Subcutaneous abdominal adipose tissue (tissue), 5 donors: ENCODE data around the gene MYOCD.

Source experiments
- H3K27ac ChIP-seq: one replicate; pipeline ENCODE4 v1.7.0; 2013; ENCODE audit warnings: low read depth, mild to moderate bottlenecking, inconsistent platforms, low read length, moderate library complexity
- H3K27me3 ChIP-seq, 5 donors: one replicate each; pipeline ENCODE4 v1.7.0; 2013; ENCODE audit warnings: low read length in 5 of 5, inconsistent platforms in 1 of 5; ENCODE audit not compliant: control insufficient read depth in 5 of 5, insufficient read depth in 4 of 5
- H3K36me3 ChIP-seq, 5 donors: one replicate each; pipeline ENCODE4 v1.7.0; 2013; ENCODE audit warnings: low read length in 5 of 5; ENCODE audit not compliant: control insufficient read depth in 5 of 5, insufficient read depth in 5 of 5
- H3K4me1 ChIP-seq, 5 donors: one replicate each; pipeline ENCODE4 v1.7.0; 2013; ENCODE audit warnings: low read length in 5 of 5, mild to moderate bottlenecking in 3 of 5, moderate library complexity in 1 of 5; ENCODE audit not compliant: control insufficient read depth in 5 of 5, insufficient read depth in 5 of 5
- H3K4me3 ChIP-seq, 5 donors: one replicate each; pipeline ENCODE4 v1.7.0; 2013; ENCODE audit warnings: low read length in 5 of 5, low read depth in 1 of 5
- H3K9ac ChIP-seq, 5 donors: one replicate each; pipeline ENCODE4 v1.7.0; 2013; ENCODE audit warnings: low read length in 5 of 5, mild to moderate bottlenecking in 4 of 5, moderate library complexity in 3 of 5
- H3K9me3 ChIP-seq, 5 donors: one replicate each; pipeline ENCODE4 v1.7.0; 2013; ENCODE audit warnings: low read length in 5 of 5; ENCODE audit not compliant: control insufficient read depth in 5 of 5
- donor health status: healthy.
- donor health status: healthy.
- donor health status: healthy.
- donor health status: healthy.
- donor health status: healthy.

MYOCD gene

GRCh38 chr17:12641084-12641483, 24.6 kb upstream of the MYOCD start:
- Histone ChIP-seq H3K4me1 (no peaks in the 10 kb centered on the region), H3K9me3 (no peaks in the 10 kb centered on the region), H3K27me3 (no peaks in the 10 kb centered on the region), H3K36me3 (no peaks in the 10 kb centered on the region), H3K27ac (no peak overlapping the region), H3K9ac (no peak overlapping the region), H3K4me3 (no peak overlapping the region)

GRCh38 chr17:12642034-12642433, 23.7 kb upstream of the MYOCD start:
- no peak overlapping the region for H3K9ac ChIP-seq
- H3K27me3 ChIP-seq: no peaks in the 10 kb centered on the region
- H3K4me3 ChIP-seq: no peak overlapping the region
- H3K27ac ChIP-seq: no peak overlapping the region
- no peaks in the 10 kb centered on the region for H3K9me3 ChIP-seq
- no peaks in the 10 kb centered on the region for H3K36me3 ChIP-seq
- H3K4me1 ChIP-seq: no peaks in the 10 kb centered on the region

GRCh38 chr17:12643822-12644221, 21.9 kb upstream of the MYOCD start:
- Histone ChIP-seq H3K9ac (no peak overlapping the region), H3K36me3 (no peaks in the 10 kb centered on the region), H3K9me3 (no peaks in the 10 kb centered on the region), H3K4me3 (no peak overlapping the region), H3K4me1 (no peaks in the 10 kb centered on the region), H3K27me3 (no peaks in the 10 kb centered on the region), H3K27ac (no peak overlapping the region)

GRCh38 chr17:12644623-12645022, 21.1 kb upstream of the MYOCD start:
- Histone ChIP-seq H3K4me3 (no peak overlapping the region), H3K9ac (no peak overlapping the region), H3K27ac (no peak overlapping the region), H3K36me3 (no peaks in the 10 kb centered on the region), H3K27me3 (peaks cover 0 to 2% (median 0%) of the 10 kb centered on the region in 5 donors), H3K9me3 (no peaks in the 10 kb centered on the region), H3K4me1 (no peaks in the 10 kb centered on the region)

GRCh38 chr17:12646761-12647422, 18.8 kb upstream of the MYOCD start:
- Histone ChIP-seq H3K9me3 (no peaks in the 10 kb centered on the region), H3K36me3 (no peaks in the 10 kb centered on the region), H3K27me3 (peaks cover 0 to 7% (median 2%) of the 10 kb centered on the region in 5 donors), H3K4me1 (peaks cover 0 to 3% (median 0%) of the 10 kb centered on the region in 5 donors), H3K4me3 (no peak overlapping the region), H3K9ac (no peak overlapping the region), H3K27ac (no peak overlapping the region)

- no peaks in the 10 kb centered on the region for H3K9me3 ChIP-seq
- peaks cover 0 to 3% (median 0%) of the 10 kb centered on the region in 5 donors for H3K4me1 ChIP-seq
- H3K27me3 ChIP-seq: peaks cover 0 to 7% (median 2%) of the 10 kb centered on the region in 5 donors
- H3K27ac ChIP-seq: no peak overlapping the region
- H3K36me3 ChIP-seq: no peaks in the 10 kb centered on the region
- no peak overlapping the region for H3K4me3 ChIP-seq
- no peak overlapping the region for H3K9ac ChIP-seq
Measured at GRCh38 chr17:12648498-12648897, 17.2 kb upstream of the MYOCD start.

GRCh38 chr17:12655936-12656335, 9.8 kb upstream of the MYOCD start:
- H3K36me3 ChIP-seq: no peaks in the 10 kb centered on the region
- H3K9me3 ChIP-seq: no peaks in the 10 kb centered on the region

GRCh38 chr17:12656354-12656753, 9.3 kb upstream of the MYOCD start:
- Histone ChIP-seq H3K9ac (no peak overlapping the region), H3K36me3 (no peaks in the 10 kb centered on the region), H3K27ac (no peak overlapping the region), H3K4me3 (no peak overlapping the region), H3K9me3 (no peaks in the 10 kb centered on the region), H3K4me1 (no peaks in the 10 kb centered on the region), H3K27me3 (peaks cover 0 to 3% (median 0%) of the 10 kb centered on the region in 5 donors)

More at GRCh38 chr17:12655936-12656335, 9.8 kb upstream of the MYOCD start:
- no peaks in the 10 kb centered on the region for H3K4me1 ChIP-seq
- no peak overlapping the region for H3K4me3 ChIP-seq
- H3K27ac ChIP-seq: no peak overlapping the region
- no peak overlapping the region for H3K9ac ChIP-seq
- no peaks in the 10 kb centered on the region for H3K27me3 ChIP-seq

- H3K9ac ChIP-seq: no peak overlapping the region
- no peaks in the 10 kb centered on the region for H3K4me1 ChIP-seq
- H3K36me3 ChIP-seq: no peaks in the 10 kb centered on the region
- H3K4me3 ChIP-seq: no peak overlapping the region
- no peaks in the 10 kb centered on the region for H3K9me3 ChIP-seq
- peaks cover 3 to 12% (median 9%) of the 10 kb centered on the region in 5 donors for H3K27me3 ChIP-seq
- H3K27ac ChIP-seq: no peak overlapping the region
Measured at GRCh38 chr17:12659500-12659899, 6.2 kb upstream of the MYOCD start.

- Histone ChIP-seq H3K9ac (no peak overlapping the region), H3K36me3 (no peaks in the 10 kb centered on the region), H3K9me3 (no peaks in the 10 kb centered on the region), H3K27me3 (peaks cover 9 to 31% (median 29%) of the 10 kb centered on the region in 5 donors), H3K4me1 (peaks cover 0 to 15% (median 14%) of the 10 kb centered on the region in 5 donors), H3K27ac (no peak overlapping the region), H3K4me3 (no peak overlapping the region)
Measured at GRCh38 chr17:12664252-12664651, 1.4 kb upstream of the MYOCD start.
